RPMI7951 (cell line): ENCODE results near the gene EEFSEC. TPM values are rescaled to one million over a fixed set of nuclear protein-coding genes. Genes with fewer than 3 reads are reported as not detected.
A peak's percentile ranks its signal among the peaks of the same experiment; 100 is the strongest.

Source experiments
- DNase-seq: peaks from one replicate; pipeline ENCODE4 v3.0.0-alpha.2; 2012; ENCODE audit warnings: low read depth
- total RNA-seq: library from RNA; depleted of rRNA; stranded (reverse); fragments of >200 nt; shearing (Covaris generic); gene quantifications from 2 replicates; pipeline ENCODE4 v1.2.3, GENCODE V29; 2014

The EEFSEC gene
- total RNA-seq, 1 experiment from 2014 or later = 11.1 TPM

GRCh38 chr3:128366652-128367051, 213.4 kb downstream of the EEFSEC start:
- DNase-seq = no peak

- DNase-seq = no peak
These were observed 213.9 kb downstream of the EEFSEC start for GRCh38 chr3:128367221-128367620.

GRCh38 chr3:128367761-128368160, 214.5 kb downstream of the EEFSEC start:
- DNase-seq = no peak

GRCh38 chr3:128368626-128369025, 215.3 kb downstream of the EEFSEC start:
- DNase-seq = no peak

GRCh38 chr3:128369121-128369703, 215.9 kb downstream of the EEFSEC start:
- DNase-seq = no peak

GRCh38 chr3:128369881-128370642, 216.8 kb downstream of the EEFSEC start:
- no peak for DNase-seq

- no peak for DNase-seq
These were observed 219.0 kb downstream of the EEFSEC start for GRCh38 chr3:128372281-128372680.

- DNase-seq = no peak
These were observed 219.6 kb downstream of the EEFSEC start for GRCh38 chr3:128372707-128373533.

GRCh38 chr3:128374746-128375445, 221.6 kb downstream of the EEFSEC start:
- no peak for DNase-seq

GRCh38 chr3:128376516-128376915, 223.2 kb downstream of the EEFSEC start:
- DNase-seq = no peak

GRCh38 chr3:128378631-128379347, 225.5 kb downstream of the EEFSEC start:
- DNase-seq = peak; percentile 44

- no peak for DNase-seq
These were observed 226.3 kb downstream of the EEFSEC start for GRCh38 chr3:128379367-128380160.

- DNase-seq = no peak
These were observed 227.0 kb downstream of the EEFSEC start for GRCh38 chr3:128380295-128380694.

- no peak for DNase-seq
These were observed 227.4 kb downstream of the EEFSEC start for GRCh38 chr3:128380719-128381118.

- no peak for DNase-seq
These were observed 228.3 kb downstream of the EEFSEC start for GRCh38 chr3:128381609-128382008.

GRCh38 chr3:128382221-128382807, 229.0 kb downstream of the EEFSEC start:
- DNase-seq = no peak

- DNase-seq = peak; percentile 68
These were observed 230.3 kb downstream of the EEFSEC start for GRCh38 chr3:128383316-128384235.

GRCh38 chr3:128385080-128385832, 232.0 kb downstream of the EEFSEC start:
- no peak for DNase-seq
